ENCODE data around the gene CEP170B. TPM values are rescaled to one million over a fixed set of nuclear protein-coding genes. Genes with fewer than 3 reads are reported as not detected.

CEP170B gene
- total and polyA plus RNA-seq, 2 donors (not counting 3 experiments of a cell fraction or from before 2014, with no cell fraction given) = 13.9 to 38.6 TPM

DNA sequence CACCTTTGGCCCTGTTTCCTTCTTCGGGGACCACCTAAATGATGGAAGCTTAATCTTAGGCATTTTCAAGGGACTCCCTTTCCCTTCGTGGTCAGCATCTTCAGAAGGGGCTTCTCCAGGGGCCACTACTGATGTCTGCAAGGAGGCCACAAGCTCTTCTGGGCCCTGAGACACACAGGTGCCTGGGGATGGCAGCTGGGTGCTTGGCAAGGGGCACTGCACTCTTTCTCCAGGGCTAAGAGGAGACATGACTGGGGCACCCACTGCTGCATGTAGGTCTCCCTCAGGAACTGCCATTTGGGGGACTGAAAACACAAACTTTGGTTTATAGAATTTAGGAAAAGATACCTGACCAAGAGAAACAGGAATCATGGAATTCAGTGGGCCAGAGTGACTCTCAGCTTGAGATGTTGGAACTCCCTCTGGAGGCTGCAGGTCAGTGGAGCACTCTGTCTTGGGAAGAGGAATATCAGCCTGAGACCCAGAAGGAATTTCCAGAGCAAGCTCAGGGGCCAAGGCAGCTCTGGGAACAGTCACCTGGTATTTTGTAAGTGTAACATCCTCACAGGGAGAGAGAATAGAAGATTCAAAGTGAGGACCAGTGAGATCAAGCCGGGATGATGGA lies 75.6 kb downstream of the CEP170B start:
- BruUV-seq (replicated peaks) = no TSS peak
- Histone ChIP-seq H3K9ac (replicated peaks; ENCODE audit: extremely low read depth, insufficient read depth, low read length) (no peak overlapping the region), H3K79me2 (ENCODE audit: control insufficient read depth, insufficient read depth, low read length) (no peaks in the 10 kb centered on the region), H3K4me1 (ENCODE audit: control insufficient read depth, extremely low read depth, insufficient read depth, low read length) (no peaks in the 10 kb centered on the region), H3K27me3 (ENCODE audit: control insufficient read depth in 2 of 2, insufficient read depth in 2 of 2, low read length in 2 of 2) (no peaks in the 10 kb centered on the region), H2AFZ (ENCODE audit: low read depth, low read length) (no peak overlapping the region), H4K20me1 (replicated peaks; ENCODE audit: control insufficient read depth, extremely low read depth, insufficient read depth, low read length) (no peaks in the 10 kb centered on the region), H3K9me1 (replicated peaks; ENCODE audit: control insufficient read depth, extremely low read depth, insufficient read depth, low read length) (no peaks in the 10 kb centered on the region), H3K4me3 (replicated peaks in 1 of 3; ENCODE audit: insufficient read depth in 1 of 3, low read depth in 1 of 3, low read length in 3 of 3) (no peak overlapping the region), H3K27ac (ENCODE audit: insufficient read depth, low read depth, low read length) (no peak overlapping the region), H3K36me3 (ENCODE audit: control insufficient read depth in 2 of 2, extremely low read depth in 1 of 2, insufficient read depth in 2 of 2, low read length in 2 of 2) (peaks cover 0 to 3% of the 10 kb centered on the region in 2 experiments), H3K4me2 (ENCODE audit: insufficient read depth, low read length) (no peak overlapping the region), H3K9me3 (replicated peaks; ENCODE audit: control insufficient read depth, insufficient read depth, low read length) (no peaks in the 10 kb centered on the region)
- CTCF ChIA-PET = no interaction called here
- intact Hi-C loops (cut with micrococcal nuclease) = no loop called here
- DNase-seq (ENCODE audit: low read depth, low spot score) = no peak
- dilution Hi-C loops (cut with MboI; ENCODE audit: extremely low pct_ligation_motif_present, low sequenced_read_pairs) = no loop called here
- no peak for FAIRE-seq
- POLR2A ChIA-PET = no interaction called here
- TF ChIP-seq POLR2AphosphoS5 (IDR thresholded peaks at IDR 0.05; ENCODE audit: insufficient read depth, low read depth, low read length) = no peak
- TF ChIP-seq, protein P1, sequence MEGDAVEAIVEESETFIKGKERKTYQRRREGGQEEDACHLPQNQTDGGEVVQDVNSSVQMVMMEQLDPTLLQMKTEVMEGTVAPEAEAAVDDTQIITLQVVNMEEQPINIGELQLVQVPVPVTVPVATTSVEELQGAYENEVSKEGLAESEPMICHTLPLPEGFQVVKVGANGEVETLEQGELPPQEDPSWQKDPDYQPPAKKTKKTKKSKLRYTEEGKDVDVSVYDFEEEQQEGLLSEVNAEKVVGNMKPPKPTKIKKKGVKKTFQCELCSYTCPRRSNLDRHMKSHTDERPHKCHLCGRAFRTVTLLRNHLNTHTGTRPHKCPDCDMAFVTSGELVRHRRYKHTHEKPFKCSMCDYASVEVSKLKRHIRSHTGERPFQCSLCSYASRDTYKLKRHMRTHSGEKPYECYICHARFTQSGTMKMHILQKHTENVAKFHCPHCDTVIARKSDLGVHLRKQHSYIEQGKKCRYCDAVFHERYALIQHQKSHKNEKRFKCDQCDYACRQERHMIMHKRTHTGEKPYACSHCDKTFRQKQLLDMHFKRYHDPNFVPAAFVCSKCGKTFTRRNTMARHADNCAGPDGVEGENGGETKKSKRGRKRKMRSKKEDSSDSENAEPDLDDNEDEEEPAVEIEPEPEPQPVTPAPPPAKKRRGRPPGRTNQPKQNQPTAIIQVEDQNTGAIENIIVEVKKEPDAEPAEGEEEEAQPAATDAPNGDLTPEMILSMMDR (IDR thresholded peaks at IDR 0.05; ENCODE audit: extremely low read depth in 1 of 2, insufficient read depth in 1 of 2, low read depth in 1 of 2, low read length in 2 of 2) = peak in 1 of 2 donors; percentile 15

DNA sequence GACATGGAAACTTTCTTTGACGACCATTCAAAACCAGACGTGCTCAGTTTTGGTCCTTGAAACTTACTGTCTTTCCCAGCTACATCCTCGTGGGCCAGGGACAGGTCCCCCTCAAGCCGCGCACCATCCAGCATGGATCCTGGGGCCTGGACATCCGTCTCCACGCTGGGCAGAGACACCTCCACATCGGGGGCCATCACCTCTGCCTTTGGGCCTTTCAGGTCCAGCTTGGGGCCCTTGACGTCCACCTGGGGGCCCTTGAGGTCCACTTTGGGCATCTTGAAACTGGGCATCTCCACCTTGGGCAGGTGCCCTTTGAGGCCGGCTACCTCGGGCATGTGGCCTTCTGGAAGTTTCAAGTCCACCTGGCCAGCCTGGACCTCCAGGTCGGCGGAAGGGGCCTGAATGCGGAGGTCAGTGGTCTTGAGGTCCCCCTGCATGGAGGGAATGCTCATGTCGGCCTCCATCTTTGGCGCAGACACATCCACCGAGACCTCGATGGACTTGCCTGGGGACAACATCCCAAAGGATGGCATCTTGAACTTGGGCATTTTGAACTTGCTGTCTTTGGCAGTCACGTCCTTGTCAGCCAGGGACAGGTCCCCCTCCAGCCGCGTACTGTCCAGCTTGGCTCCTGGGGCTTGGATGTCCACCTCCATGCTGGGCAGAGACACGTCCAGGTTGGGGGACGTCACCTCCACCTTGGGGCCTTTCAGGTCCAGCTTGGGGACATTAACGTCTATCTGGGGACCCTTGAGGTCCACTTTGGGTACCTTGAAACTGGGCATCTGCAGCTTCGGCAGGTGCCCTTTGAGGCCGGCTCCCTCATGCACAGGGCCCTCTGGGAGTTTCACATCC lies 76.7 kb downstream of the CEP170B start:
- Histone ChIP-seq H3K27me3 (ENCODE audit: control insufficient read depth in 2 of 2, insufficient read depth in 2 of 2, low read length in 2 of 2) (no peaks in the 10 kb centered on the region), H4K20me1 (replicated peaks; ENCODE audit: control insufficient read depth, extremely low read depth, insufficient read depth, low read length) (no peaks in the 10 kb centered on the region), H3K79me2 (ENCODE audit: control insufficient read depth, insufficient read depth, low read length) (no peaks in the 10 kb centered on the region), H3K4me2 (ENCODE audit: insufficient read depth, low read length) (no peak overlapping the region), H3K27ac (ENCODE audit: insufficient read depth, low read depth, low read length) (no peak overlapping the region), H3K36me3 (ENCODE audit: control insufficient read depth in 2 of 2, extremely low read depth in 1 of 2, insufficient read depth in 2 of 2, low read length in 2 of 2) (peaks cover 0 to 3% of the 10 kb centered on the region in 2 experiments), H2AFZ (ENCODE audit: low read depth, low read length) (no peak overlapping the region), H3K9me1 (replicated peaks; ENCODE audit: control insufficient read depth, extremely low read depth, insufficient read depth, low read length) (no peaks in the 10 kb centered on the region), H3K4me1 (ENCODE audit: control insufficient read depth, extremely low read depth, insufficient read depth, low read length) (no peaks in the 10 kb centered on the region), H3K9ac (replicated peaks; ENCODE audit: extremely low read depth, insufficient read depth, low read length) (no peak overlapping the region), H3K9me3 (replicated peaks; ENCODE audit: control insufficient read depth, insufficient read depth, low read length) (no peaks in the 10 kb centered on the region), H3K4me3 (replicated peaks in 1 of 3; ENCODE audit: insufficient read depth in 1 of 3, low read depth in 1 of 3, low read length in 3 of 3) (no peak overlapping the region)
- BruUV-seq (replicated peaks) = no TSS peak
- dilution Hi-C loops (cut with MboI; ENCODE audit: extremely low pct_ligation_motif_present, low sequenced_read_pairs) = no loop called here
- DNase-seq (ENCODE audit: low read depth, low spot score) (no peak), FAIRE-seq (no peak)
- CTCF ChIA-PET = interaction anchor here (1.4 kb wide), 1 partner anchor 9 kb away, joined by 3 read pairs; no protein-coding TSS in a partner anchor
- TF ChIP-seq POLR2AphosphoS5 (IDR thresholded peaks at IDR 0.05; ENCODE audit: insufficient read depth, low read depth, low read length) = no peak
- no peak for TF ChIP-seq GATA2 (IDR thresholded peaks at IDR 0.05; ENCODE audit: insufficient read depth, insufficient read length, low read depth, low read length)
- no peak for TF ChIP-seq JUN (IDR thresholded peaks at IDR 0.05; ENCODE audit: borderline replicate concordance, insufficient read depth, insufficient read length, low read depth)
- no peak for TF ChIP-seq MYC (IDR thresholded peaks at IDR 0.05; ENCODE audit: low read depth, low read length)
- no peak for TF ChIP-seq FOS (IDR thresholded peaks at IDR 0.05; ENCODE audit: borderline replicate concordance, insufficient read depth, low read length)
- intact Hi-C loops (cut with micrococcal nuclease) = no loop called here
- POLR2A ChIA-PET = no interaction called here
